HG03565 (cell line): ENCODE measurements around the gene ITGB7.

Experiments
- ATAC-seq: cut with Tn5 transposase; IDR thresholded peaks from one replicate; pipeline ENCODE4 v1.9.1; 2021; ENCODE audit warnings: mild to moderate bottlenecking, moderate library complexity; ENCODE audit not compliant: unreplicated experiment

The ITGB7 gene

GRCh38 chr12:53207042-53207441 is at the start of gene ITGB7:
TSS of gene ITGB7 (minus strand) at chr12:53207251. CDS start at chr12:53200443, 6,808 bp downstream.
- ATAC-seq, result peak; percentile 34

- ATAC-seq, result no peak
These were observed 48.9 kb upstream of the ITGB7 start for GRCh38 chr12:53255996-53256395.

GRCh38 chr12:53254816-53255545 is 47.9 kb upstream of the ITGB7 start:
- no peak for ATAC-seq

- ATAC-seq, result no peak
These were observed 46.2 kb upstream of the ITGB7 start for GRCh38 chr12:53253298-53253697.

- ATAC-seq, result no peak
These were observed 45.4 kb upstream of the ITGB7 start for GRCh38 chr12:53252349-53252916.

GRCh38 chr12:53251477-53252348 is 44.7 kb upstream of the ITGB7 start:
- peak; percentile 53 for ATAC-seq

GRCh38 chr12:53245286-53245685 is 38.2 kb upstream of the ITGB7 start:
- ATAC-seq, result no peak

GRCh38 chr12:53244337-53244736 is 37.3 kb upstream of the ITGB7 start:
- ATAC-seq, result no peak

GRCh38 chr12:53241623-53242412 is 34.8 kb upstream of the ITGB7 start:
- ATAC-seq, result no peak

- ATAC-seq, result no peak
These were observed 32.7 kb upstream of the ITGB7 start for GRCh38 chr12:53239643-53240258.

GRCh38 chr12:53236443-53237111 is 29.5 kb upstream of the ITGB7 start:
- no peak for ATAC-seq

GRCh38 chr12:53235742-53236442 is 28.8 kb upstream of the ITGB7 start:
- no peak for ATAC-seq

GRCh38 chr12:53235164-53235563 is 28.1 kb upstream of the ITGB7 start:
- ATAC-seq, result no peak

GRCh38 chr12:53234271-53234914 is 27.3 kb upstream of the ITGB7 start:
- no peak for ATAC-seq

GRCh38 chr12:53233671-53234121 is 26.6 kb upstream of the ITGB7 start:
- no peak for ATAC-seq

GRCh38 chr12:53232646-53233461 is 25.8 kb upstream of the ITGB7 start:
- no peak for ATAC-seq

- ATAC-seq, result no peak
These were observed 25.0 kb upstream of the ITGB7 start, which contains the start of gene RARG for GRCh38 chr12:53231921-53232645. TSS of gene RARG (minus strand) at chr12:53232209. CDS start at chr12:53227545, 4,664 bp downstream.
